MCF 10A (cell line): ENCODE results near the gene CYP19A1. TPM values are rescaled to one million over a fixed set of nuclear protein-coding genes. Genes with fewer than 3 reads are reported as not detected.
A peak's percentile ranks its signal among the peaks of the same experiment; 100 is the strongest.
"Not testable (repeated sequence)": the region's sequence is repeated elsewhere in the genome, so short reads cannot be mapped to it uniquely, and the experiment has no call there.

Experiments used
- BruUV-seq: library from RNA; stranded (reverse); fragments of 400-500 nt; replicated peaks from 2 replicates; lab custom pipeline; 2021; lab: Mats Ljungman, UMichigan
- CTCF ChIA-PET: fragments of 300-600 bp; sonication (Branson Sonifier 250); formaldehyde crosslinking; extraction: SDS; loops from one replicate; lab custom pipeline; 2021; ENCODE audit warnings: antibody characterized with exemption, inconsistent platforms; lab: Yijun Ruan, JAX
- POLR2A ChIA-PET: fragments of 300-600, 350-650 bp; sonication (Branson Sonifier 250); formaldehyde crosslinking; extraction: SDS; loops from one replicate; lab custom pipeline; 2020; ENCODE audit warnings: antibody characterized with exemption, inconsistent platforms; lab: Yijun Ruan, JAX
- DNase-seq: peaks from one replicate; pipeline ENCODE4 v3.0.0-alpha.2; 2018; ENCODE audit not compliant: unreplicated experiment
- H3K27ac Mint-ChIP-seq: one replicate; pipeline ENCODE4 v1.8.0; 2022; ENCODE audit warnings: mild to moderate bottlenecking, low read depth, mixed read lengths; ENCODE audit not compliant: unreplicated experiment
- H3K27me3 Mint-ChIP-seq: one replicate; pipeline ENCODE4 v1.8.0; 2022; ENCODE audit warnings: mixed read lengths; ENCODE audit not compliant: insufficient read depth, unreplicated experiment
- H3K36me3 Mint-ChIP-seq: one replicate; pipeline ENCODE4 v1.8.0; 2022; ENCODE audit warnings: mild to moderate bottlenecking, moderate library complexity, mixed read lengths; ENCODE audit not compliant: insufficient read depth, unreplicated experiment
- H3K4me1 Mint-ChIP-seq: one replicate; pipeline ENCODE4 v1.8.0; 2022; ENCODE audit warnings: mixed read lengths; ENCODE audit not compliant: insufficient read depth, unreplicated experiment
- H3K4me3 Mint-ChIP-seq: one replicate; pipeline ENCODE4 v1.8.0; 2022; ENCODE audit warnings: mild to moderate bottlenecking, moderate library complexity, mixed read lengths; ENCODE audit not compliant: unreplicated experiment
- H3K9me3 Mint-ChIP-seq: one replicate; pipeline ENCODE4 v1.8.0; 2022; ENCODE audit warnings: mixed read lengths; ENCODE audit not compliant: unreplicated experiment
- intact Hi-C: fragments of 100-400 bp; cut with micrococcal nuclease; formaldehyde crosslinking; loops from 2 replicates; pipeline ENCODE4 v1.14.1; 2022
- total RNA-seq: library from RNA; stranded (reverse); gene quantifications from 2 replicates; pipeline ENCODE4 v1.2.3, GENCODE V29; 2022
- TF ChIP-seq, protein P1 (sequence below): fragments of 200-600 bp; IDR thresholded peaks from one replicate; pipeline ENCODE4 v1.8.0; 2022; ENCODE audit warnings: antibody characterized with exemption, mild to moderate bottlenecking; ENCODE audit not compliant: unreplicated experiment

CYP19A1 gene
- total RNA-seq, 1 experiment from 2014 or later: not detected

DNA sequence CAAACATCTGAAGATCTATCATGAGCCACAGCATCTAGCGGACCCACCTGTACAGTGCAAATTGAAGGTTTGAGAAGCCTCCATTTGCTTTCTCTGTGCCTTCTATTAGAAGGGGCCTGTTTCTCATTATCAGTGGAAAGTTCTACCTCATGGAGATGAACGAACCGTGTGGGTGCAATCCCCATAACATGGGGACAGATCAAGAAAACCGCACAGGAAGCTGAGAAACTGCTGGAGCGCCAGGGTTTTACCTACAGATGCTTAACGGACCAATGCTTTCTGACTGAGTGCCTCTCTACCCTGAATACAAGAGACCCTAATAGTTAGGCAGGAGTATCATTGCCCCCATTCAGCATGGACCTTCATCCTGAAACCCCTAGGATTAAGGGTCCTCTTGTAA, 53.5 kb downstream of the CYP19A1 start:
- Mint-ChIP-seq H3K36me3 (no peaks in the 10 kb centered on the region), H3K4me1 (peaks cover 9% of the 10 kb centered on the region), H3K9me3 (no peaks in the 10 kb centered on the region), H3K4me3 (no peak overlapping the region), H3K27ac (no peak overlapping the region), H3K27me3 (peaks cover 2% of the 10 kb centered on the region)
- POLR2A ChIA-PET: no interaction called here
- CTCF ChIA-PET: interaction anchor here (0.6 to 6.3 kb wide), 3 partner anchors 97 to 231 kb away, joined by 4 to 56 read pairs (median 49); no protein-coding TSS in a partner anchor
- intact Hi-C loops: loop anchor here (10.0 kb wide), 1 partner anchor 210 kb away; no protein-coding TSS in a partner anchor
- TF ChIP-seq, protein P1, sequence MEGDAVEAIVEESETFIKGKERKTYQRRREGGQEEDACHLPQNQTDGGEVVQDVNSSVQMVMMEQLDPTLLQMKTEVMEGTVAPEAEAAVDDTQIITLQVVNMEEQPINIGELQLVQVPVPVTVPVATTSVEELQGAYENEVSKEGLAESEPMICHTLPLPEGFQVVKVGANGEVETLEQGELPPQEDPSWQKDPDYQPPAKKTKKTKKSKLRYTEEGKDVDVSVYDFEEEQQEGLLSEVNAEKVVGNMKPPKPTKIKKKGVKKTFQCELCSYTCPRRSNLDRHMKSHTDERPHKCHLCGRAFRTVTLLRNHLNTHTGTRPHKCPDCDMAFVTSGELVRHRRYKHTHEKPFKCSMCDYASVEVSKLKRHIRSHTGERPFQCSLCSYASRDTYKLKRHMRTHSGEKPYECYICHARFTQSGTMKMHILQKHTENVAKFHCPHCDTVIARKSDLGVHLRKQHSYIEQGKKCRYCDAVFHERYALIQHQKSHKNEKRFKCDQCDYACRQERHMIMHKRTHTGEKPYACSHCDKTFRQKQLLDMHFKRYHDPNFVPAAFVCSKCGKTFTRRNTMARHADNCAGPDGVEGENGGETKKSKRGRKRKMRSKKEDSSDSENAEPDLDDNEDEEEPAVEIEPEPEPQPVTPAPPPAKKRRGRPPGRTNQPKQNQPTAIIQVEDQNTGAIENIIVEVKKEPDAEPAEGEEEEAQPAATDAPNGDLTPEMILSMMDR: no peak
- DNase-seq: no peak
- no TSS peak for BruUV-seq

DNA sequence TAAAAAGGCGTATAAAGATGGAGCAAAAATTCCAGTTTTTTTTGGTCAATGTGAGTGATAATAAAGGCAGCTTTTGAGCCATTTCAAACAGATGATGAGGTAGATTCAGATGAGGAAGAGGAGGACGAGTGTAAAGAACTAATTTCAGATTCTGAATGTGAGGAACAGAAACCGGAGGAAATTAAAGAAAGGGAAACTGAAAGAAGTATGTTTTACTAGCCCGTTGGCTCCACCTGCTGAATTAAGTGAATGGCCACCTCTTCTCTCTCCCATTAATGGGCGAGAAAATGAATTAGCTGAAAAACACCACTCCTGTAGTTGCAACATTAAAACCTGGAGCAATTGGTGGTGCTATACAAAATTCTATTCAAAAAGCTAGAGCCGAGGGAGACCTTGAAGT, 55.4 kb downstream of the CYP19A1 start:
- Mint-ChIP-seq H3K4me1 (peaks cover 9% of the 10 kb centered on the region), H3K27ac (no peak overlapping the region), H3K4me3 (no peak overlapping the region), H3K27me3 (peaks cover 17% of the 10 kb centered on the region), H3K36me3 (no peaks in the 10 kb centered on the region), H3K9me3 (no peaks in the 10 kb centered on the region)
- BruUV-seq: no TSS peak
- ChIA-PET CTCF (interaction anchor here (0.7 to 6.3 kb wide), 15 partner anchors 10 to 197 kb away, joined by 3 to 60 read pairs (median 3); no protein-coding TSS in a partner anchor), POLR2A (interaction anchor here (0.7 to 1.5 kb wide), 2 partner anchors 90 to 120 kb away, joined by 3 to 4 read pairs; no protein-coding TSS in a partner anchor)
- TF ChIP-seq, protein P1: peak; percentile 24
- DNase-seq: peak; percentile 20
- intact Hi-C loops: loop anchor here (10.0 kb wide), 1 partner anchor 212 kb away; no protein-coding TSS in a partner anchor

DNA sequence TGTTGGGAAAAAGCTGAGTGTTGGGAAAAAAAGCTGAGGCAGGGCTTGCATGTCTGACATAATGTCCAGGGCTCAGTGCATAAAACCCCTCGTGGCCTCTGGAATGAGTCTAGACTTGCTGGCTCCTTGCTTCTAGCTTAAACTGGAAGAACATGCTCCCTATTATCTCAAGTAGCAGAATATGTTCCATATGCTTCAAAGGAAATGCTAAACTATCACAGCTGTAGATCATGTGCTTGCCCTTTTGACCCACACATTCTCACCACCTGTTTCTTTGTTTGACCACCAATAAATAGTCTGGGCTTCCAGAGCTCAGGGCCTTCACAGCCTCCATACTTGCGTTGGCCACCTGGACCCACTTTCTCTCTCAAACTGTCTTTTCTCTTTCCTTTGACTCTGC, 56.2 kb downstream of the CYP19A1 start:
- intact Hi-C loops: loop anchor here (10.0 kb wide), 1 partner anchor 213 kb away; no protein-coding TSS in a partner anchor
- POLR2A ChIA-PET: interaction anchor here (1.0 to 1.5 kb wide), 2 partner anchors 29 to 119 kb away, joined by 3 to 4 read pairs; no protein-coding TSS in a partner anchor
- H3K27me3 Mint-ChIP-seq: peaks cover 17% of the 10 kb centered on the region
- H3K27ac Mint-ChIP-seq, H3K4me1 Mint-ChIP-seq, H3K36me3 Mint-ChIP-seq, H3K9me3 Mint-ChIP-seq, DNase-seq, H3K4me3 Mint-ChIP-seq, BruUV-seq: not testable (repeated sequence)
- CTCF ChIA-PET: interaction anchor here (0.6 to 6.3 kb wide), 18 partner anchors 10 to 220 kb away, joined by 3 to 60 read pairs (median 4); no protein-coding TSS in a partner anchor

DNA sequence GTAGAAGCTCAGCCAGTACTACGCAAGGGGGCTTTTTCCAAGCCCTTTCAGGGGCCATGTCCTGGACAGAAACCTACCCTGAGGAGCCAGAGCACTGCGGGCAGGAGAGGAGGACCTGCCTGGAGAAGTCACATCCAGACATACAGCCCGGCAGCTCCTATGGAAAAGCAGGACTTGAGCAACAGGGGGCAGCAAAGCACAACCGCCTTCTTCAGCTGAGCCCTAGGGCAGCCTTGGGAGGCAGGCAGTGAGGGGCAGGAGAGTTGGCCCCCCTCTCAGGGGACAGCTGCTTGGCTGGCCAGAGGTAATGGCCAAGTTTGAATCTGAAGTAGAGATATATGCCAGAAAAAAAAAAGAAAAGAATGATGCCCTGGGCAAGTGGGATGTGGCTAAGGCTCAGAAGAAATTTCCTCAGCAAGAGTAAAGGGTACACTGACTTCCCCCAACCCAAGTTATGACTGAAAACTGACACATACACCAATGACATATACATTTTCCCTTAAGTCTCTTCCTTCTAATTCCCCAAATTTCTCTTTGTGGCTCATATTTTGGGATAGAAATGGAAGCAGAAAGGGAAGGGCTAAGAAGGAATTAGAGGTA, 56.9 kb downstream of the CYP19A1 start:
- intact Hi-C loops: loop anchor here (1.0 to 10.0 kb wide), 2 partner anchors 100 to 213 kb away; no protein-coding TSS in a partner anchor
- TF ChIP-seq, protein P1: peak; percentile 47
- no peaks in the 10 kb centered on the region for H3K9me3 Mint-ChIP-seq
- POLR2A ChIA-PET: interaction anchor here (1.0 kb wide), 1 partner anchor 28 kb away, joined by 3 read pairs; no protein-coding TSS in a partner anchor
- DNase-seq: peak; percentile 69
- H3K4me1 Mint-ChIP-seq: peaks cover 9% of the 10 kb centered on the region
- H3K4me3 Mint-ChIP-seq: no peak overlapping the region
- no peaks in the 10 kb centered on the region for H3K36me3 Mint-ChIP-seq
- no peak overlapping the region for H3K27ac Mint-ChIP-seq
- H3K27me3 Mint-ChIP-seq: peaks cover 17% of the 10 kb centered on the region
- BruUV-seq: no TSS peak
- CTCF ChIA-PET: interaction anchor here (0.6 to 6.3 kb wide), 21 partner anchors 9 to 501 kb away, joined by 3 to 60 read pairs (median 4); no protein-coding TSS in a partner anchor
